AG04450 (cell line): Measurements from ENCODE around the gene POR. TPM values are rescaled to one million over a fixed set of nuclear protein-coding genes. Genes with fewer than 3 reads are reported as not detected.
"Not testable (repeated sequence)": the region's sequence is repeated elsewhere in the genome, so short reads cannot be mapped to it uniquely, and the experiment has no call there.

Experiments
- CTCF ChIA-PET: fragments of 300-600, 350-600 bp; formaldehyde crosslinking; extraction: SDS; loops from one replicate; lab custom pipeline; 2022; ENCODE audit warnings: antibody characterized with exemption, inconsistent platforms; lab: Charles Lee
- POLR2A ChIA-PET: fragments of 350-600 bp; formaldehyde crosslinking; extraction: SDS; loops from one replicate; lab custom pipeline; 2021; ENCODE audit warnings: antibody characterized with exemption, inconsistent platforms; lab: Yijun Ruan, JAX
- DNase-seq: peaks from one replicate; pipeline ENCODE4 v3.0.0-alpha.2; 2011; ENCODE audit warnings: low read depth, low spot score
- H3K27ac ChIP-seq: one replicate; pipeline ENCODE4 v1.5.1; 2012; ENCODE audit warnings: low read depth, low read length, control low read depth
- H3K27me3 ChIP-seq: one replicate; pipeline ENCODE4 v1.6.0; 2012; ENCODE audit warnings: low read length; ENCODE audit not compliant: control insufficient read depth, insufficient read depth
- H3K4me3 ChIP-seq: 2 replicates; pipeline ENCODE4 v1.5.1; 2011; ENCODE audit warnings: mild to moderate bottlenecking, low read depth, low read length, control low read depth
- H3K9me3 ChIP-seq: 2 replicates; pipeline ENCODE4 v1.5.1; 2012; ENCODE audit warnings: low read length; ENCODE audit not compliant: control insufficient read depth, insufficient read depth
- CTCF ChIP-seq: IDR thresholded peaks from 2 replicates; pipeline ENCODE4 v1.5.1; 2011; ENCODE audit warnings: low read depth, low read length, control low read depth, inconsistent platforms
- polyA plus RNA-seq: library from polyadenylated mRNA; depleted of rRNA; stranded (reverse); fragments of >200 nt; gene quantifications from 2 replicates; pipeline ENCODE4 v1.2.3, GENCODE V29; 2011

Gene POR
- polyA plus RNA-seq, 1 experiment: 39.0 TPM

GRCh38 chr7:75879771-75880184 lies 35.2 kb upstream of the POR start:
- no peaks in the 10 kb centered on the region; the same call in 1 of the 2 replicates for H3K9me3 ChIP-seq
- CTCF ChIA-PET: no interaction called here
- peak overlapping the region; percentile 97 for H3K4me3 ChIP-seq
- H3K27me3 ChIP-seq: no peaks in the 10 kb centered on the region
- no peak overlapping the region for H3K27ac ChIP-seq
- TF ChIP-seq CTCF: no peak
- POLR2A ChIA-PET: no interaction called here
- no peak for DNase-seq

GRCh38 chr7:75880242-75880641 lies 34.7 kb upstream of the POR start:
- no peak for DNase-seq
- Histone ChIP-seq H3K27ac (no peak overlapping the region), H3K4me3 (peak overlapping the region; percentile 97), H3K9me3 (no peaks in the 10 kb centered on the region; the same call in 1 of the 2 replicates), H3K27me3 (no peaks in the 10 kb centered on the region)
- TF ChIP-seq CTCF: no peak
- CTCF ChIA-PET: no interaction called here
- POLR2A ChIA-PET: no interaction called here

GRCh38 chr7:75881436-75882095 lies 33.4 kb upstream of the POR start:
- ChIA-PET CTCF (no interaction called here), POLR2A (no interaction called here)
- DNase-seq: no peak
- Histone ChIP-seq H3K9me3 (no peaks in the 10 kb centered on the region; the same call in 1 of the 2 replicates), H3K4me3 (no peak overlapping the region), H3K27ac (no peak overlapping the region), H3K27me3 (no peaks in the 10 kb centered on the region)
- TF ChIP-seq CTCF: no peak

GRCh38 chr7:75883265-75883824 lies 31.6 kb upstream of the POR start:
- H3K27ac ChIP-seq, DNase-seq, H3K4me3 ChIP-seq, H3K27me3 ChIP-seq, CTCF ChIA-PET, H3K9me3 ChIP-seq, POLR2A ChIA-PET: not testable (repeated sequence)

GRCh38 chr7:75884476-75884875 lies 30.5 kb upstream of the POR start:
- no peaks in the 10 kb centered on the region for H3K9me3 ChIP-seq
- no peak overlapping the region for H3K4me3 ChIP-seq
- TF ChIP-seq CTCF: no peak
- no peaks in the 10 kb centered on the region for H3K27me3 ChIP-seq
- ChIA-PET CTCF (no interaction called here), POLR2A (no interaction called here)
- DNase-seq: no peak
- H3K27ac ChIP-seq: no peak overlapping the region
